Ovary (tissue), 3 donors: Measurements from ENCODE around the gene CT47C1.

Experiments used
- CTCF ChIP-seq, 3 donors: fragments of 450-650 bp in 2 of 3; fragments of 200-600 bp in 1 of 3; IDR thresholded peaks; one replicate each; pipeline versions ENCODE4 v1.5.1 to v1.8.0; 2016 to 2022; ENCODE audit warnings: antibody characterized with exemption in 3 of 3, mild to moderate bottlenecking in 1 of 3
- POLR2A ChIP-seq: fragments of 450-650 bp; IDR thresholded peaks from one replicate; pipeline ENCODE4 v1.6.1; 2017; ENCODE audit warnings: antibody characterized with exemption, mild to moderate bottlenecking, moderate library complexity
- donor health status: DM: no; HTN: no; CAD: no.

- TF ChIP-seq CTCF (IDR thresholded peaks at IDR 0.05) (peak in 1 of 3 donors; percentile 43), POLR2A (no peak)
These were observed 46.1 kb downstream of the CT47C1 start for GRCh38 chrX:119118780-119119395.
